ENCODE measurements around the gene CGB3. TPM values are rescaled to one million over a fixed set of nuclear protein-coding genes. Genes with fewer than 3 reads are reported as not detected.

CGB3 gene
- total and polyA plus RNA-seq, 2 of the 4 experiments (the other 2 are of a cell fraction): not detected

DNA sequence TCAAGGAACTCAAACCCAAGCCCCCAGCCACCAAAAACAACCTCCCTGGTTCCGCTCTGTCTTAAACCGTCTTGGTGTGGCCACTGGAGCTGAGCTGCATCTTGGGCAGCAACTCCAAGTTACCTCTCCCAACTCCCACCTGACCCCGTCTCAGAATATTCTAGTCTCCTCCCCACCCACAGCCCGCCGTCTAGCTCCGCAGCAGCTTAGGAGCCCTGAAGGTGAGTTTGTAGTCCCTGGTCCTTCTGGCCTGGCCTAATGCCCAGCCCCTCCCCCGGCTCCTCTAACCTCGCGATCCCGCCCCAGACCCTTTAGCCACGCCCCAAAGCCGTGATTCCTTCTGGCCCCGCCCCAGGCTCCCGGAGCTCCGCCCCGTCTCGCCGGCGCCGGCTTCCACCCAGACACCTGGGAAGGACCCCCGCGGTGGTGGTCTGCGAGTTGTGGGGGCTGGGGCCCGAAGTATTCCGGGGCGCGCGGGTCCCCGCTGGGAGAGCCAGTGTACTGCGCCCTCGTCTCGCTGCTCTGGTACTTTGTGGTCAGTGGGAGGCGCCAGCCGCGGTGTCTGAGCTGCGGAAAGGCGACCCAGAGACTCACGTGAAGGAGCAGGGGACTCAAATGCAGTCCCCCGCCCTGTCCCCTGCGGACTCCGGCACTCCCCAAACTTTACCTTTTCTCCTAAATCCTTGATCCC lies 4.7 kb downstream of the CGB3 start:
- no peaks in the 10 kb centered on the region; a peak in 1 of 4 replicates for H3K79me1 ChIP-seq (ENCODE audit: low read depth in 1 of 2, low read length in 2 of 2)
- 21% methylated on average over 17 of the region's 41 CpGs; no CpG with 5 or more reads in 1 of the 2 experiments for WGBS, 2 experiments (ENCODE audit: extremely low coverage in 2 of 2, insufficient read length in 1 of 2)
- peaks cover 5% of the 10 kb centered on the region; the same call in 1 of the 2 replicates for H3K4me1 ChIP-seq (ENCODE audit: control insufficient read depth, insufficient read depth, low read length)
- BruUV-seq (replicated peaks): no TSS peak
- DNase-seq: peak; percentile 17
- peak overlapping the region; percentile 59 for H3K4me2 ChIP-seq (ENCODE audit: low read depth, low read length)
- intact Hi-C loops (cut with micrococcal nuclease): no loop called here
- POLR2A ChIA-PET (ENCODE audit: unreplicated experiment): no interaction called here
- H3K9me3 ChIP-seq (ENCODE audit: control insufficient read depth, insufficient read depth, low read length): no peaks in the 10 kb centered on the region
- no peaks in the 10 kb centered on the region for H4K20me1 ChIP-seq (ENCODE audit: insufficient read depth, low read length)
- H3K14ac ChIP-seq (replicated peaks; ENCODE audit: low read depth, low read length): no peak overlapping the region
- no peak overlapping the region for H3K27ac ChIP-seq (ENCODE audit: insufficient read depth, low read length)
- CTCF ChIA-PET: interaction anchor here (1.6 kb wide), 1 partner anchor 20 kb away, joined by 3 read pairs; no protein-coding TSS in a partner anchor
- H3K27me3 ChIP-seq (ENCODE audit: control insufficient read depth, insufficient read depth, low read length): peaks cover 2% of the 10 kb centered on the region; the same call in 1 of the 2 replicates
- H3K36me3 ChIP-seq (ENCODE audit: control insufficient read depth, insufficient read depth, low read length): peaks cover 17% of the 10 kb centered on the region
- H4K91ac ChIP-seq (ENCODE audit: insufficient read depth, low read depth, low read length): peak overlapping the region; percentile 37; the same call in 1 of the 2 replicates
- 0 out of 2 replicates have a peak, but pooled peaks cover 3% of the 10 kb centered on the region for H3K9me1 ChIP-seq (ENCODE audit: insufficient read depth, low read length)
- in situ Hi-C loops (cut with MboI; ENCODE audit: low sequenced_read_pairs): no loop called here
- no peak overlapping the region for H2AK5ac ChIP-seq (ENCODE audit: low read depth, low read length)
- H2BK20ac ChIP-seq (ENCODE audit: low read depth, low read length): no peak overlapping the region
- TF ChIP-seq CTCF (conservative IDR thresholded peaks at IDR 0.05; ENCODE audit: low read depth, low read length) (peak; percentile 27), SMC3 (IDR thresholded peaks at IDR 0.05; ENCODE audit: low read depth, low read length) (no peak), NFE2L2 (IDR thresholded peaks at IDR 0.05; ENCODE audit: low read depth, low read length) (no peak)
- TF ChIP-seq, protein P1, sequence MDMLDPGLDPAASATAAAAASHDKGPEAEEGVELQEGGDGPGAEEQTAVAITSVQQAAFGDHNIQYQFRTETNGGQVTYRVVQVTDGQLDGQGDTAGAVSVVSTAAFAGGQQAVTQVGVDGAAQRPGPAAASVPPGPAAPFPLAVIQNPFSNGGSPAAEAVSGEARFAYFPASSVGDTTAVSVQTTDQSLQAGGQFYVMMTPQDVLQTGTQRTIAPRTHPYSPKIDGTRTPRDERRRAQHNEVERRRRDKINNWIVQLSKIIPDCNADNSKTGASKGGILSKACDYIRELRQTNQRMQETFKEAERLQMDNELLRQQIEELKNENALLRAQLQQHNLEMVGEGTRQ (IDR thresholded peaks at IDR 0.05; ENCODE audit: low read depth, low read length): no peak
- 0 out of 2 replicates have a peak overlapping the region, but pooled peaks have one; percentile 15 for H2BK120ac ChIP-seq (ENCODE audit: low read depth, low read length)
- dilution Hi-C loops (cut with HindIII; ENCODE audit: low sequenced_read_pairs, unreplicated experiment): no loop called here
- H2AFZ ChIP-seq (replicated peaks; ENCODE audit: low read length, poor library complexity): peak overlapping the region; percentile 82
- ATAC-seq (ENCODE audit: low read depth): peak; percentile 30
- peak overlapping the region; percentile 51 for H3K4me3 ChIP-seq (ENCODE audit: insufficient read depth, low read depth, low read length)
- H2AK9ac ChIP-seq (replicated peaks; ENCODE audit: low read depth, low read length, poor library complexity): peak overlapping the region; percentile 94
- H3K23ac ChIP-seq (ENCODE audit: low read depth, low read length): no peak overlapping the region
- no peak overlapping the region for H2BK15ac ChIP-seq (ENCODE audit: low read depth, low read length)
- no peak overlapping the region for H3K56ac ChIP-seq (ENCODE audit: extremely low read depth, insufficient read depth, low read length)
- H3K18ac ChIP-seq (ENCODE audit: low read depth, low read length): no peak overlapping the region
- H4K5ac ChIP-seq (ENCODE audit: low read depth, low read length): no peak overlapping the region; the same call in 1 of the 2 replicates
- no peak overlapping the region for H3K9ac ChIP-seq (ENCODE audit: low read depth, low read length)
- H4K8ac ChIP-seq (ENCODE audit: low read depth in 2 of 2, low read length in 2 of 2): peak overlapping the region in 1 of 2 experiments; percentile 55; a peak in 1 of 4 replicates
- no peak overlapping the region for H3K4ac ChIP-seq (ENCODE audit: low read depth, low read length)
- H2BK5ac ChIP-seq (ENCODE audit: low read depth, low read length, poor library complexity, severe bottlenecking): no peak overlapping the region

Data from IMR-90 (cell line).